ENCODE measurements around the gene SLC15A1. TPM values are rescaled to one million over a fixed set of nuclear protein-coding genes. Genes with fewer than 3 reads are reported as not detected.

The SLC15A1 gene
- total and polyA plus RNA-seq, 4 donors = 5.8 to 19.7 (median 11.6) TPM

GRCh38 chr13:98738993-98739392 lies 13.5 kb downstream of the SLC15A1 start:
- no peak overlapping the region for H3K4me3 ChIP-seq (ENCODE audit: low read depth in 1 of 3, low read length in 3 of 3)
- no peak overlapping the region for H3K27ac ChIP-seq (ENCODE audit: low read depth in 1 of 2, low read length in 2 of 2)
- no peak for DNase-seq (ENCODE audit: low spot score)
- no peaks in the 10 kb centered on the region for H3K9me3 ChIP-seq (ENCODE audit: control insufficient read depth in 4 of 4, low read length in 3 of 4)
- H3K27me3 ChIP-seq (ENCODE audit: control insufficient read depth in 4 of 4, insufficient read depth in 4 of 4, low read length in 3 of 4) = no peaks in the 10 kb centered on the region
- no peaks in the 10 kb centered on the region for H3K36me3 ChIP-seq (ENCODE audit: control insufficient read depth in 4 of 4, insufficient read depth in 3 of 4, low read depth in 1 of 4, low read length in 3 of 4)
- H3K4me1 ChIP-seq (ENCODE audit: control insufficient read depth in 4 of 4, insufficient read depth in 4 of 4, low read length in 3 of 4) = peaks cover 0 to 19% (median 3%) of the 10 kb centered on the region in 4 donors
- TF ChIP-seq CTCF (IDR thresholded peaks at IDR 0.05; ENCODE audit: low read depth, low read length, missing input control) = no peak
- peak; percentile 26 to 54 for TF ChIP-seq HNF4A (conservative IDR thresholded peaks at IDR 0.05)
- no peak for TF ChIP-seq RAD21 (IDR thresholded peaks at IDR 0.05)
- no peak for TF ChIP-seq NR2F2 (IDR thresholded peaks at IDR 0.05)
- TF ChIP-seq RXRA (IDR thresholded peaks at IDR 0.05) = no peak
- H3K9ac ChIP-seq (ENCODE audit: low read depth in 1 of 2, low read length in 2 of 2) = no peak overlapping the region
- WGBS = 44% methylated on average over 1 of the region's 1 CpG

GRCh38 chr13:98738213-98738612 lies 14.3 kb downstream of the SLC15A1 start:
- no peak overlapping the region for H3K4me3 ChIP-seq (ENCODE audit: low read depth in 1 of 3, low read length in 3 of 3)
- TF ChIP-seq FOXA2 (IDR thresholded peaks at IDR 0.05) = no peak
- no peak for TF ChIP-seq NR2F2 (IDR thresholded peaks at IDR 0.05)
- TF ChIP-seq SP1 (IDR thresholded peaks at IDR 0.05) = no peak
- no peak for TF ChIP-seq CTCF (IDR thresholded peaks at IDR 0.05; ENCODE audit: low read depth, low read length, missing input control)
- no peak for TF ChIP-seq ZBTB33 (IDR thresholded peaks at IDR 0.05)
- no peak for TF ChIP-seq TAF1 (conservative IDR thresholded peaks at IDR 0.05)
- no peak for TF ChIP-seq RAD21 (IDR thresholded peaks at IDR 0.05)
- no peak for TF ChIP-seq EGR1 (IDR thresholded peaks at IDR 0.05; ENCODE audit: low read depth in 2 of 2)
- TF ChIP-seq FOXA1 (IDR thresholded peaks at IDR 0.05) = no peak
- TF ChIP-seq REST (IDR thresholded peaks at IDR 0.05) = no peak
- no peak for TF ChIP-seq MAX (IDR thresholded peaks at IDR 0.05)
- TF ChIP-seq ATF3 (IDR thresholded peaks at IDR 0.05) = no peak
- TF ChIP-seq HNF4G (IDR thresholded peaks at IDR 0.05) = no peak
- no peak for TF ChIP-seq GABPA (IDR thresholded peaks at IDR 0.05 in 1 of 2, conservative IDR thresholded peaks at IDR 0.05 in 1 of 2)
- no peak for TF ChIP-seq HNF4A (conservative IDR thresholded peaks at IDR 0.05)
- no peak for TF ChIP-seq YY1 (IDR thresholded peaks at IDR 0.05)
- TF ChIP-seq RXRA (IDR thresholded peaks at IDR 0.05) = no peak
- TF ChIP-seq JUND (IDR thresholded peaks at IDR 0.05) = no peak
- H3K27me3 ChIP-seq (ENCODE audit: control insufficient read depth in 4 of 4, insufficient read depth in 4 of 4, low read length in 3 of 4) = no peaks in the 10 kb centered on the region
- no peaks in the 10 kb centered on the region for H3K36me3 ChIP-seq (ENCODE audit: control insufficient read depth in 4 of 4, insufficient read depth in 3 of 4, low read depth in 1 of 4, low read length in 3 of 4)
- no peak for DNase-seq (ENCODE audit: low spot score)
- H3K27ac ChIP-seq (ENCODE audit: low read depth in 1 of 2, low read length in 2 of 2) = no peak overlapping the region
- peaks cover 0 to 13% (median 0%) of the 10 kb centered on the region in 4 donors for H3K4me1 ChIP-seq (ENCODE audit: control insufficient read depth in 4 of 4, insufficient read depth in 4 of 4, low read length in 3 of 4)
- H3K9ac ChIP-seq (ENCODE audit: low read depth in 1 of 2, low read length in 2 of 2) = no peak overlapping the region
- no peaks in the 10 kb centered on the region for H3K9me3 ChIP-seq (ENCODE audit: control insufficient read depth in 4 of 4, low read length in 3 of 4)

All from liver (tissue), 9 donors.